Endodermal cell (in vitro differentiated cells): ENCODE data around the gene SLC35B2. TPM values are rescaled to one million over a fixed set of nuclear protein-coding genes. Genes with fewer than 3 reads are reported as not detected.

Experiments used
- DNase-seq: peaks from one replicate; pipeline ENCODE4 v3.0.0-alpha.2; 2017
- H3K27ac ChIP-seq: 2 replicates; pipeline ENCODE4 v1.5.1; 2013; ENCODE audit warnings: mild to moderate bottlenecking, low read depth, low read length, moderate library complexity
- H3K27me3 ChIP-seq: 2 replicates; pipeline ENCODE4 v1.6.1; 2013; ENCODE audit warnings: mild to moderate bottlenecking, low read length, moderate library complexity; ENCODE audit not compliant: insufficient read depth, control insufficient read depth, poor library complexity, severe bottlenecking
- H3K36me3 ChIP-seq: 2 replicates; pipeline ENCODE4 v1.7.0; 2013; ENCODE audit warnings: mild to moderate bottlenecking, low read length, moderate library complexity; ENCODE audit not compliant: control insufficient read depth, insufficient read depth
- H3K4me1 ChIP-seq: one replicate; pipeline ENCODE4 v1.7.0; 2013; ENCODE audit warnings: low read length; ENCODE audit not compliant: control insufficient read depth, insufficient read depth
- H3K4me3 ChIP-seq: 2 replicates; pipeline ENCODE4 v1.5.1; 2013; ENCODE audit warnings: mild to moderate bottlenecking, low read length, moderate library complexity
- H3K9ac ChIP-seq: 2 replicates; pipeline ENCODE4 v1.6.1; 2013; ENCODE audit warnings: mild to moderate bottlenecking, low read length, moderate library complexity; ENCODE audit not compliant: poor library complexity, severe bottlenecking; ENCODE audit errors: extremely low read depth
- H3K9me3 ChIP-seq: 2 replicates; pipeline ENCODE4 v1.6.1; 2013; ENCODE audit warnings: mild to moderate bottlenecking, low read length, moderate library complexity; ENCODE audit not compliant: control insufficient read depth
- H3K27ac Mint-ChIP-seq: 2 replicates; pipeline ENCODE4 v1.8.0; 2020; ENCODE audit warnings: mixed read lengths
- H3K27me3 Mint-ChIP-seq: 2 replicates; pipeline ENCODE4 v1.8.0; 2021; ENCODE audit warnings: mild to moderate bottlenecking, mixed read lengths; ENCODE audit not compliant: insufficient read depth
- H3K36me3 Mint-ChIP-seq: 2 replicates; pipeline ENCODE4 v1.8.0; 2020; ENCODE audit warnings: low read depth, mixed read lengths
- H3K4me1 Mint-ChIP-seq: 2 replicates; pipeline ENCODE4 v1.8.0; 2020; ENCODE audit warnings: mixed read lengths
- H3K4me3 Mint-ChIP-seq: 2 replicates; pipeline ENCODE4 v1.8.0; 2020; ENCODE audit warnings: mild to moderate bottlenecking, moderate library complexity, mixed read lengths
- H3K9me3 Mint-ChIP-seq: 2 replicates; pipeline ENCODE4 v1.8.0; 2020; ENCODE audit warnings: mild to moderate bottlenecking, mixed read lengths
- WGBS, 2 experiments: methylation state at CpG; one replicate each; pipeline versions ENCODE4 v1.1.5 to v1.1.7; 2013; ENCODE audit warnings: missing lambda C conversion rate in 2 of 2, mixed read lengths in 1 of 2; ENCODE audit not compliant: insufficient coverage in 1 of 2, insufficient read length in 1 of 2; 5-methylcytosine and 5-hydroxymethylcytosine counted together
- total RNA-seq, 2 donors: library from RNA; stranded (reverse); fragmentation: NEBNext Ultra II Directional in 1 of 2; extraction: Animal tissue kit (Norgen Biotek cat#: 25700) in 1 of 2; gene quantifications; 2 replicates in 1 of 2; 3 replicates in 1 of 2; pipeline ENCODE4 v1.2.1, GENCODE V29; 2021
- TF ChIP-seq, protein P1 (sequence below): fragments of 200-600 bp; sonication (generic); conservative IDR thresholded peaks from 2 replicates; pipeline ENCODE4 v1.5.0; 2021; ENCODE audit warnings: antibody characterized with exemption, mild to moderate bottlenecking

SLC35B2 gene
- total RNA-seq, 2 donors from 2014 or later: 52.5 to 54.3 TPM

DNA sequence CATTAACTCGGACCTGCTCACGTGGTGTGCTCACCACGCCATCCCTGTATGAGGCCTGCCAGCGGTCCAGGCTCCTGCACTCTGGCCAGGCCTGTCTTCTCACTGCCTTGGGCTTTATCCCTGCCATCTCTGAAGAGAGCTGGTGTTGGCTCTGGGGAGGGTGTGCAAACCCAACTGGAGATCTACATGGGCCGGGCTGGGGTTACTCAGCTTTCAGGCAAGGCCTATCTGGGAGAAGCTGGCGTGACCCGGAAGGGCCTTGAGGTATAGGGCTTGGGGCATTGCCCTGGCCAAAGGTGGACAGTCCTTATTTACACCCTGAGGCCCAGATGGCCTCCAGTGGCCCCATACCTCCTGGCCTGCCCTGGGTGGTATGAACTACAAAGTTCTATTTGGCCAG is 28.9 kb downstream of the SLC35B2 start:
- no peak overlapping the region for H3K27ac Mint-ChIP-seq
- no peak for DNase-seq
- no peak overlapping the region for H3K27ac ChIP-seq
- H3K27me3 Mint-ChIP-seq: no peaks in the 10 kb centered on the region
- H3K36me3 ChIP-seq: peaks cover 13% of the 10 kb centered on the region
- WGBS, 2 experiments: 92 to 96% methylated on average over 4 to 7 of the region's 7 CpGs
- TF ChIP-seq, protein P1, sequence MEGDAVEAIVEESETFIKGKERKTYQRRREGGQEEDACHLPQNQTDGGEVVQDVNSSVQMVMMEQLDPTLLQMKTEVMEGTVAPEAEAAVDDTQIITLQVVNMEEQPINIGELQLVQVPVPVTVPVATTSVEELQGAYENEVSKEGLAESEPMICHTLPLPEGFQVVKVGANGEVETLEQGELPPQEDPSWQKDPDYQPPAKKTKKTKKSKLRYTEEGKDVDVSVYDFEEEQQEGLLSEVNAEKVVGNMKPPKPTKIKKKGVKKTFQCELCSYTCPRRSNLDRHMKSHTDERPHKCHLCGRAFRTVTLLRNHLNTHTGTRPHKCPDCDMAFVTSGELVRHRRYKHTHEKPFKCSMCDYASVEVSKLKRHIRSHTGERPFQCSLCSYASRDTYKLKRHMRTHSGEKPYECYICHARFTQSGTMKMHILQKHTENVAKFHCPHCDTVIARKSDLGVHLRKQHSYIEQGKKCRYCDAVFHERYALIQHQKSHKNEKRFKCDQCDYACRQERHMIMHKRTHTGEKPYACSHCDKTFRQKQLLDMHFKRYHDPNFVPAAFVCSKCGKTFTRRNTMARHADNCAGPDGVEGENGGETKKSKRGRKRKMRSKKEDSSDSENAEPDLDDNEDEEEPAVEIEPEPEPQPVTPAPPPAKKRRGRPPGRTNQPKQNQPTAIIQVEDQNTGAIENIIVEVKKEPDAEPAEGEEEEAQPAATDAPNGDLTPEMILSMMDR: no peak
- no peaks in the 10 kb centered on the region for H3K9me3 ChIP-seq
- no peaks in the 10 kb centered on the region for H3K9me3 Mint-ChIP-seq
- no peak overlapping the region for H3K9ac ChIP-seq
- no peak overlapping the region for H3K4me3 Mint-ChIP-seq
- no peaks in the 10 kb centered on the region for H3K27me3 ChIP-seq
- no peak overlapping the region for H3K4me3 ChIP-seq
- peaks cover 28% of the 10 kb centered on the region for H3K4me1 Mint-ChIP-seq
- peaks cover 14% of the 10 kb centered on the region for H3K4me1 ChIP-seq
- peaks cover 39% of the 10 kb centered on the region for H3K36me3 Mint-ChIP-seq

DNA sequence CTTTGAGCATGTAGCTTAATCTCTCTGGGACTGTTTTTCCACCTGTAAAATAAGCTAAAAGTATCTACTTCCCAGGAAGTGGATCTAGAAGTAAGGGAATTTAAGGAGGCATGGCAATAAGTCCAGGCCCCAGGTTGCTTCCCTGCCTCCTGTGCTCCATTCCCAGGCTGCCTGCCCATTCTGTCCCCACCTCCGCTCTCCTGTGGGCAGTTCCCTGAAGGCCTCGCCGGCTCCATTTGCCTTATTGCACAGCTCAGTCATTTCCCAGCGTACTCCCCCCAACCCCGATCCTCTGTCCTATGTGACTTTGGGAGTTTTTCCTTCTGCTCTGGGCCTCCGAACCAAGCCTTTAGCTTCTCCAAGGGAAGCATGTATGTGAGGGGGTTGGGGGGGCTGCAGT is 29.3 kb downstream of the SLC35B2 start:
- H3K27me3 Mint-ChIP-seq: no peaks in the 10 kb centered on the region
- Histone ChIP-seq H3K9ac (no peak overlapping the region), H3K36me3 (peaks cover 13% of the 10 kb centered on the region), H3K4me3 (no peak overlapping the region), H3K27ac (no peak overlapping the region), H3K9me3 (no peaks in the 10 kb centered on the region), H3K4me1 (peaks cover 14% of the 10 kb centered on the region), H3K27me3 (no peaks in the 10 kb centered on the region)
- H3K27ac Mint-ChIP-seq: no peak overlapping the region
- DNase-seq: no peak
- no peak overlapping the region for H3K4me3 Mint-ChIP-seq
- WGBS, 2 experiments: 79 to 80% methylated on average over 1 to 6 of the region's 6 CpGs
- peaks cover 28% of the 10 kb centered on the region for H3K4me1 Mint-ChIP-seq
- no peaks in the 10 kb centered on the region for H3K9me3 Mint-ChIP-seq
- H3K36me3 Mint-ChIP-seq: peaks cover 38% of the 10 kb centered on the region
- TF ChIP-seq, protein P1: no peak

- Histone ChIP-seq H3K4me3 (no peak overlapping the region), H3K27ac (no peak overlapping the region), H3K4me1 (peaks cover 14% of the 10 kb centered on the region), H3K9ac (no peak overlapping the region), H3K36me3 (peaks cover 7% of the 10 kb centered on the region), H3K9me3 (no peaks in the 10 kb centered on the region), H3K27me3 (no peaks in the 10 kb centered on the region)
- Mint-ChIP-seq H3K36me3 (peaks cover 32% of the 10 kb centered on the region), H3K27ac (no peak overlapping the region), H3K4me1 (peaks cover 33% of the 10 kb centered on the region), H3K4me3 (no peak overlapping the region), H3K27me3 (no peaks in the 10 kb centered on the region), H3K9me3 (no peaks in the 10 kb centered on the region)
- 87 to 91% methylated on average over 5 to 7 of the region's 7 CpGs for WGBS, 2 experiments
- DNase-seq: peak; percentile 70
- TF ChIP-seq, protein P1: no peak
Observed at GRCh38 chr6:44227148-44227793, 30.1 kb downstream of the SLC35B2 start.
